Measurements from ENCODE around the gene TOPAZ1. TPM values are rescaled to one million over a fixed set of nuclear protein-coding genes. Genes with fewer than 3 reads are reported as not detected.
"Not testable (repeated sequence)": the region's sequence is repeated elsewhere in the genome, so short reads cannot be mapped to it uniquely, and the experiment has no call there.

TOPAZ1 gene
- total RNA-seq, 1 experiment from 2014 or later = not detected

GRCh38 chr3:44323341-44323955 is 81.8 kb downstream of the TOPAZ1 start:
- peak; percentile 81 for DNase-seq (ENCODE audit: low spot score)
- in situ Hi-C loops (cut with HindIII; ENCODE audit: low sequenced_read_pairs) = loop anchor here (25.0 kb wide), 1 partner anchor 214 kb away; no protein-coding TSS in a partner anchor

- no peak for DNase-seq (ENCODE audit: low spot score)
- in situ Hi-C loops (cut with HindIII; ENCODE audit: low sequenced_read_pairs) = loop anchor here (25.0 kb wide), 1 partner anchor 213 kb away; no protein-coding TSS in a partner anchor
These were observed 82.9 kb downstream of the TOPAZ1 start for GRCh38 chr3:44324584-44324983.

GRCh38 chr3:44326019-44326418 is 84.3 kb downstream of the TOPAZ1 start:
- no peak for DNase-seq (ENCODE audit: low spot score)
- in situ Hi-C loops (cut with HindIII; ENCODE audit: low sequenced_read_pairs) = no loop called here

- in situ Hi-C loops (cut with HindIII; ENCODE audit: low sequenced_read_pairs) = no loop called here
- no peak for DNase-seq (ENCODE audit: low spot score)
These were observed 84.8 kb downstream of the TOPAZ1 start for GRCh38 chr3:44326515-44326914.

GRCh38 chr3:44329946-44330345 is 88.3 kb downstream of the TOPAZ1 start:
- no peak for DNase-seq (ENCODE audit: low spot score)
- in situ Hi-C loops (cut with HindIII; ENCODE audit: low sequenced_read_pairs) = no loop called here

GRCh38 chr3:44330444-44330843 is 88.8 kb downstream of the TOPAZ1 start:
- in situ Hi-C loops (cut with HindIII; ENCODE audit: low sequenced_read_pairs) = no loop called here
- DNase-seq (ENCODE audit: low spot score) = no peak

- in situ Hi-C loops (cut with HindIII; ENCODE audit: low sequenced_read_pairs) = no loop called here
- DNase-seq (ENCODE audit: low spot score) = no peak
These were observed 92.6 kb downstream of the TOPAZ1 start for GRCh38 chr3:44334326-44334725.

GRCh38 chr3:44337248-44337785 is 95.6 kb downstream of the TOPAZ1 start:
- in situ Hi-C loops (cut with HindIII; ENCODE audit: low sequenced_read_pairs) = no loop called here
- DNase-seq (ENCODE audit: low spot score) = peak; percentile 21

- in situ Hi-C loops (cut with HindIII; ENCODE audit: low sequenced_read_pairs) = no loop called here
- DNase-seq (ENCODE audit: low spot score) = peak; percentile 97
These were observed 96.5 kb downstream of the TOPAZ1 start, which contains the start of gene TCAIM for GRCh38 chr3:44338010-44338827. Gene TCAIM (plus strand): TSS chr3:44338766. CDS start chr3:44354783, 16,017 bp downstream.

- no peak for DNase-seq (ENCODE audit: low spot score)
- in situ Hi-C loops (cut with HindIII; ENCODE audit: low sequenced_read_pairs) = no loop called here
These were observed 97.1 kb downstream of the TOPAZ1 start for GRCh38 chr3:44338828-44339127.

- in situ Hi-C loops (cut with HindIII; ENCODE audit: low sequenced_read_pairs) = no loop called here
- DNase-seq (ENCODE audit: low spot score) = peak; percentile 19
These were observed 97.7 kb downstream of the TOPAZ1 start for GRCh38 chr3:44339181-44340057.

- DNase-seq (ENCODE audit: low spot score) = no peak
- in situ Hi-C loops (cut with HindIII; ENCODE audit: low sequenced_read_pairs) = no loop called here
These were observed 98.3 kb downstream of the TOPAZ1 start for GRCh38 chr3:44340058-44340395.

GRCh38 chr3:44342176-44342790 is 100.6 kb downstream of the TOPAZ1 start:
- in situ Hi-C loops (cut with HindIII; ENCODE audit: low sequenced_read_pairs) = no loop called here
- no peak for DNase-seq (ENCODE audit: low spot score)

- in situ Hi-C loops (cut with HindIII; ENCODE audit: low sequenced_read_pairs) = no loop called here
These were observed 101.7 kb downstream of the TOPAZ1 start for GRCh38 chr3:44343421-44343820.

GRCh38 chr3:44346590-44346989 is 104.9 kb downstream of the TOPAZ1 start:
- DNase-seq (ENCODE audit: low spot score); in situ Hi-C loops (cut with HindIII; ENCODE audit: low sequenced_read_pairs): not testable (repeated sequence)

More at GRCh38 chr3:44343421-44343820, 101.7 kb downstream of the TOPAZ1 start:
- DNase-seq (ENCODE audit: low spot score) = no peak

- in situ Hi-C loops (cut with HindIII; ENCODE audit: low sequenced_read_pairs) = no loop called here
These were observed 107.3 kb downstream of the TOPAZ1 start for GRCh38 chr3:44348993-44349392.

GRCh38 chr3:44353355-44353924 is 111.8 kb downstream of the TOPAZ1 start:
- in situ Hi-C loops (cut with HindIII; ENCODE audit: low sequenced_read_pairs) = no loop called here
- DNase-seq (ENCODE audit: low spot score) = no peak

More at GRCh38 chr3:44348993-44349392, 107.3 kb downstream of the TOPAZ1 start:
- DNase-seq (ENCODE audit: low spot score) = no peak

GRCh38 chr3:44355362-44356033 is 113.8 kb downstream of the TOPAZ1 start:
- peak; percentile 49 for DNase-seq (ENCODE audit: low spot score)
- in situ Hi-C loops (cut with HindIII; ENCODE audit: low sequenced_read_pairs) = no loop called here
